DND-41 (cell line): ENCODE measurements around the gene ZMIZ1.

Experiments
- EZH2 ChIP-seq: IDR thresholded peaks from 3 replicates; pipeline ENCODE4 v1.6.1; 2012; ENCODE audit warnings: borderline replicate concordance, low read depth, mild to moderate bottlenecking, moderate library complexity, low read length, inconsistent platforms; ENCODE audit not compliant: severe bottlenecking
- TF ChIP-seq, protein P1 (sequence below): IDR thresholded peaks from 2 replicates; pipeline ENCODE4 v1.5.1; 2012; ENCODE audit warnings: borderline replicate concordance, low read length, moderate library complexity, mild to moderate bottlenecking; ENCODE audit not compliant: poor library complexity, severe bottlenecking; ENCODE audit errors: extremely low read depth

DNA sequence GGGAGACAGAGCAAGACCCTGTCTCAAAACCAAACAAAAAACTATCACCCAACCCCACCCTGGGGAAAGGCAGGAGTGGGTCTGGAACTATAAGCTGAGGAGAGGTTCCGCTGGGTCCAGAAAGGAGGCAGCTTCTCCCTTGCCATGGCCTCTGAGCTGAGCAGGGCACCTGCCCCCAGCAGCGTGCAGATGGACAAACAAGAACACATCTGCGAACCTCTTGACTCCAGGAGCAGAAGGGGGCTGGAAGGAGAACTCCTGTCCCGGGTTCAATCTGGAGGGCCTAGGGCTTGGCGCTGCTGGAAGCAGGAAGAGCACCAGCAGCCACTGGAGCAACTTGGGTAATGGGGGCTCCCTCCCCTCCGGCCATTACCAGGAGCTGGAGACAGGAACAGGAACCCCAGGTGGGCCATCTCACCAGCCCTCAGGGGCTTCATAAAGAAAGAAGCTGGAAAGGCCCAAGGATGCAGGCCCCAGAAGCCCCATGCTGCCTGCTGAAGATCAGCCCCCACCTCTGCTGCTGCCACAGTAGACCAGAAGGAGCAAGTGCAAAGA, 259.5 kb downstream of the ZMIZ1 start:
- TF ChIP-seq, protein P1, sequence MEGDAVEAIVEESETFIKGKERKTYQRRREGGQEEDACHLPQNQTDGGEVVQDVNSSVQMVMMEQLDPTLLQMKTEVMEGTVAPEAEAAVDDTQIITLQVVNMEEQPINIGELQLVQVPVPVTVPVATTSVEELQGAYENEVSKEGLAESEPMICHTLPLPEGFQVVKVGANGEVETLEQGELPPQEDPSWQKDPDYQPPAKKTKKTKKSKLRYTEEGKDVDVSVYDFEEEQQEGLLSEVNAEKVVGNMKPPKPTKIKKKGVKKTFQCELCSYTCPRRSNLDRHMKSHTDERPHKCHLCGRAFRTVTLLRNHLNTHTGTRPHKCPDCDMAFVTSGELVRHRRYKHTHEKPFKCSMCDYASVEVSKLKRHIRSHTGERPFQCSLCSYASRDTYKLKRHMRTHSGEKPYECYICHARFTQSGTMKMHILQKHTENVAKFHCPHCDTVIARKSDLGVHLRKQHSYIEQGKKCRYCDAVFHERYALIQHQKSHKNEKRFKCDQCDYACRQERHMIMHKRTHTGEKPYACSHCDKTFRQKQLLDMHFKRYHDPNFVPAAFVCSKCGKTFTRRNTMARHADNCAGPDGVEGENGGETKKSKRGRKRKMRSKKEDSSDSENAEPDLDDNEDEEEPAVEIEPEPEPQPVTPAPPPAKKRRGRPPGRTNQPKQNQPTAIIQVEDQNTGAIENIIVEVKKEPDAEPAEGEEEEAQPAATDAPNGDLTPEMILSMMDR: no peak
- TF ChIP-seq EZH2: no peak
